Glutamatergic neuron (in vitro differentiated cells): ENCODE data around the gene CDHR2. TPM values are rescaled to one million over a fixed set of nuclear protein-coding genes. Genes with fewer than 3 reads are reported as not detected.

Experiments used
- DNase-seq: peaks from one replicate; pipeline ENCODE4 v3.0.0; 2022
- H3K27ac Mint-ChIP-seq: one replicate; pipeline ENCODE4 v1.8.0; 2020; ENCODE audit warnings: mild to moderate bottlenecking, mixed read lengths, inconsistent platforms; ENCODE audit not compliant: unreplicated experiment
- H3K27me3 Mint-ChIP-seq: one replicate; pipeline ENCODE4 v1.8.0; 2020; ENCODE audit warnings: mild to moderate bottlenecking, moderate library complexity, mixed read lengths, inconsistent platforms; ENCODE audit not compliant: unreplicated experiment
- H3K36me3 Mint-ChIP-seq: one replicate; pipeline ENCODE4 v1.8.0; 2020; ENCODE audit warnings: mild to moderate bottlenecking, mixed read lengths, inconsistent platforms; ENCODE audit not compliant: unreplicated experiment
- H3K4me1 Mint-ChIP-seq: one replicate; pipeline ENCODE4 v1.8.0; 2020; ENCODE audit warnings: mild to moderate bottlenecking, low read depth, mixed read lengths, inconsistent platforms; ENCODE audit not compliant: unreplicated experiment
- H3K4me3 Mint-ChIP-seq: one replicate; pipeline ENCODE4 v1.8.0; 2020; ENCODE audit warnings: mild to moderate bottlenecking, mixed read lengths, inconsistent platforms; ENCODE audit not compliant: unreplicated experiment
- H3K9me3 Mint-ChIP-seq: one replicate; pipeline ENCODE4 v1.8.0; 2020; ENCODE audit warnings: mild to moderate bottlenecking, moderate library complexity, mixed read lengths, inconsistent platforms; ENCODE audit not compliant: unreplicated experiment
- CTCF ChIP-seq: fragments of 200-600 bp; sonication (generic); IDR thresholded peaks from one replicate; pipeline ENCODE4 v1.5.0; 2021; ENCODE audit not compliant: partially characterized antibody, unreplicated experiment
- total RNA-seq: library from RNA; stranded (reverse); fragmentation: NEBNext Ultra II Directional; extraction: Animal tissue kit (Norgen Biotek cat#: 25700); gene quantifications from one replicate; pipeline ENCODE4 v1.2.1, GENCODE V29; 2021; ENCODE audit not compliant: unreplicated experiment

CDHR2 gene
- total RNA-seq, 1 donor from 2014 or later: 0.29 TPM

DNA sequence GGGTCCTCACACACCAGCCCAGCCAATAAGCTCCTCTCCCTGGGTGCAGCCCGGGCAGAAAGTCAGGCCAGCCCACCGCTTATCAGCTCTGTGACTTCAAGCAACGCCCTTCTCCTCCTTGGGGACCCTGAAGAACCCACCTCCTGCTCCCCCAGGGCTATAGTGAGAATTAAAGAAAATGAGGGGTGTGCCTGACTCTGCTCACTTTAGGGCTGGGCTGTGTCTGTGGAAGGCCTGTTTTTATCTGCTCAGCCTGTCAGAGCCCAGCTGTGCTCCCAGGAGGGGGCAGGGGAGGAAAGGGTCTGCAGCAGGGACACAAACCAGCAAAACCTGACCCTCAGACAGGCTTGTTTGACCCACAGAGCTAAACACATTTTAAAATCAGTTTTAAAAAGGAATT, 56.9 kb downstream of the CDHR2 start:
- H3K27ac Mint-ChIP-seq: peak overlapping the region; percentile 52
- no peak for TF ChIP-seq CTCF
- peaks cover 4% of the 10 kb centered on the region for H3K36me3 Mint-ChIP-seq
- peaks cover 7% of the 10 kb centered on the region for H3K9me3 Mint-ChIP-seq
- H3K4me3 Mint-ChIP-seq: peak overlapping the region; percentile 30
- DNase-seq: no peak
- H3K27me3 Mint-ChIP-seq: peaks cover 16% of the 10 kb centered on the region
- H3K4me1 Mint-ChIP-seq: peaks cover 48% of the 10 kb centered on the region

DNA sequence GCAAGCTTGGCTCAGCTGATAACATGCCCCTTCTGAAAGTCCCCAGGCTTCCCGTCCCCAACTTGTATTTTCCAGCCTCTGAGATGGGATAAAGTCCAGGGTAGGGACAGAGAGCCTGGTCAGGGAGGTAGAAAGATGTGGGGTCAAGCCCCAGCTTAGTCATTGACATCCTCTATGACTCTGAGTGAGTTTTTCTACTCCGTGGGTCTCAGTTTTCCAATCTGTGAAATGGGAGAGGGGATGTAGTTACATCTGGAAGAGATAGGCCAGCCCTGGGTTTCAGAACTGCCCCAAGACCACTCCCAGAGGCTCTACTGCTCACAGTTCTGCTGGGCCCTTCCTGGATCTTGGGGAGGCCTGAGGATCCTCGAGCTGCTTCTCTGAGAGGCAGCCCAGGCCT, 57.7 kb downstream of the CDHR2 start:
- Mint-ChIP-seq H3K27me3 (peaks cover 13% of the 10 kb centered on the region), H3K9me3 (peaks cover 8% of the 10 kb centered on the region), H3K27ac (no peak overlapping the region), H3K4me1 (peaks cover 41% of the 10 kb centered on the region), H3K4me3 (peak overlapping the region; percentile 42), H3K36me3 (peaks cover 4% of the 10 kb centered on the region)
- TF ChIP-seq CTCF: no peak
- no peak for DNase-seq

- DNase-seq: no peak
- peak overlapping the region; percentile 98 for H3K4me3 Mint-ChIP-seq
- peaks cover 10% of the 10 kb centered on the region for H3K9me3 Mint-ChIP-seq
- peak overlapping the region; percentile 97 for H3K27ac Mint-ChIP-seq
- H3K36me3 Mint-ChIP-seq: peaks cover 4% of the 10 kb centered on the region
- H3K4me1 Mint-ChIP-seq: peaks cover 32% of the 10 kb centered on the region
- H3K27me3 Mint-ChIP-seq: peaks cover 10% of the 10 kb centered on the region
- no peak for TF ChIP-seq CTCF
These were observed 59.1 kb downstream of the CDHR2 start for GRCh38 chr5:176608142-176608705.

- H3K4me1 Mint-ChIP-seq: peaks cover 23% of the 10 kb centered on the region
- peak overlapping the region; percentile 98 for H3K4me3 Mint-ChIP-seq
- no peak for TF ChIP-seq CTCF
- H3K27ac Mint-ChIP-seq: peak overlapping the region; percentile 97
- peaks cover 10% of the 10 kb centered on the region for H3K9me3 Mint-ChIP-seq
- peaks cover 7% of the 10 kb centered on the region for H3K27me3 Mint-ChIP-seq
- H3K36me3 Mint-ChIP-seq: peaks cover under 1% of the 10 kb centered on the region
- no peak for DNase-seq
These were observed 60.0 kb downstream of the CDHR2 start for GRCh38 chr5:176608937-176609723.
